ENCODE measurements around the gene DOCK4.
"Not testable (repeated sequence)": the region's sequence is repeated elsewhere in the genome, so short reads cannot be mapped to it uniquely, and the experiment has no call there.

DOCK4 gene

GRCh38 chr7:112128461-112129425, 77.5 kb downstream of the DOCK4 start:
- not testable (repeated sequence) for DNase-seq

GRCh38 chr7:112128041-112128440, 78.2 kb downstream of the DOCK4 start:
- DNase-seq: not testable (repeated sequence)

- no peak for DNase-seq
These were observed 80.9 kb downstream of the DOCK4 start for GRCh38 chr7:112125250-112125649.

GRCh38 chr7:112124061-112124766, 82.0 kb downstream of the DOCK4 start:
- DNase-seq: no peak

- DNase-seq: no peak
These were observed 83.4 kb downstream of the DOCK4 start for GRCh38 chr7:112122798-112123197.

GRCh38 chr7:112122144-112122543, 84.1 kb downstream of the DOCK4 start:
- DNase-seq: no peak

GRCh38 chr7:112121318-112121717, 84.9 kb downstream of the DOCK4 start:
- no peak for DNase-seq

GRCh38 chr7:112120696-112121217, 85.4 kb downstream of the DOCK4 start:
- no peak for DNase-seq

- no peak for DNase-seq
These were observed 87.3 kb downstream of the DOCK4 start for GRCh38 chr7:112118581-112119566.

GRCh38 chr7:112116894-112117293, 89.3 kb downstream of the DOCK4 start:
- DNase-seq: no peak

- DNase-seq: no peak
These were observed 89.8 kb downstream of the DOCK4 start for GRCh38 chr7:112116358-112116757.

- no peak for DNase-seq
These were observed 90.3 kb downstream of the DOCK4 start for GRCh38 chr7:112115880-112116279.

GRCh38 chr7:112113913-112114575, 92.2 kb downstream of the DOCK4 start:
- DNase-seq: no peak

GRCh38 chr7:112112822-112113255, 93.4 kb downstream of the DOCK4 start:
- DNase-seq: no peak

- no peak for DNase-seq
These were observed 95.5 kb downstream of the DOCK4 start for GRCh38 chr7:112110651-112111050.

GRCh38 chr7:112110175-112110574, 96.0 kb downstream of the DOCK4 start:
- DNase-seq: no peak

GRCh38 chr7:112108981-112109380, 97.2 kb downstream of the DOCK4 start:
- no peak for DNase-seq

GRCh38 chr7:112105584-112106530, 100.3 kb downstream of the DOCK4 start:
- no peak for DNase-seq

- DNase-seq: no peak
These were observed 102.1 kb downstream of the DOCK4 start for GRCh38 chr7:112104120-112104519.

GRCh38 chr7:112103246-112103645, 103.0 kb downstream of the DOCK4 start:
- DNase-seq: no peak
